Ecto neural progenitor cell (in vitro differentiated cells): ENCODE results near the gene WDR1.

Source experiments
- DNase-seq: peaks from one replicate; pipeline ENCODE4 v3.0.0-alpha.2; 2018; ENCODE audit warnings: low spot score

WDR1 gene

DNA sequence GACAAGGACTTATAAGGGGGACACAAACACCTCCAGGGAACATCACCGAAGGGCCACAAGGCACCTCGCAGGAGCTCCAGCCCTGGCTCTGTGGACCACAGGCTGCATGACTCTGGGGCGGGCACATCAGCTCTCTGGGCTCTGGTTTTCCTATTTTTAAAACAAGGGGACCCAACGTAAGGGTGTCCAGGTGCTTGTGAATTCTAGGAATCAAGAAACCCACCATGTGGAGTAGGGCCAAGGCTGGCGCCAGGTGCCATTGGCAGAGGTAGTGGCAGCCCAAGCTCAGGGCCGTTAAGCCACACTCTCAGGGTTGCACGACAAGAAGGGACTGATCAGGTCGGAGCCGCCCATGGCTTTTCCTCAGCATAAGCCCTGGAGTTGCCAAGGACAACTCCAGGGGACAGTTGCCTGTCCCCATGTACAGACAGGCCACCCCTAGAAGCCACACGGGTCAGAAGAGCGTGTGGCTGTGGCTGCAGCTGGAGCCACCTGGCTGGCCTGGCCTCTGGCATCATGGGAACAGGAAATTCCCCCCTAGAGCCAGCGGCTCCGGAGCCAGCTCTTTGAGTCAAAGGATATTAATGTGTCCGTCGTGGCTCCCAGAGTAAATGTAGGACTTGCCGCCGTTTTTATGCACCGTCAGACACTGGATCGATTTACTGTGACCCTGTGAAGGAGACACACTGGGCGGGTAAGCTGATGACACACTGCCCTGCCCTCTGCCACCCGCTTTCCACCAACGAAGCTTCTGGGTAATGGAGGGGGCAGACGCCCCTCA, 32.5 kb downstream of the WDR1 start:
- no peak for DNase-seq

- DNase-seq, result no peak
These were observed 33.2 kb downstream of the WDR1 start for GRCh38 chr4:10083331-10083771.

- DNase-seq, result no peak
These were observed 33.9 kb downstream of the WDR1 start for GRCh38 chr4:10082459-10083272.

DNA sequence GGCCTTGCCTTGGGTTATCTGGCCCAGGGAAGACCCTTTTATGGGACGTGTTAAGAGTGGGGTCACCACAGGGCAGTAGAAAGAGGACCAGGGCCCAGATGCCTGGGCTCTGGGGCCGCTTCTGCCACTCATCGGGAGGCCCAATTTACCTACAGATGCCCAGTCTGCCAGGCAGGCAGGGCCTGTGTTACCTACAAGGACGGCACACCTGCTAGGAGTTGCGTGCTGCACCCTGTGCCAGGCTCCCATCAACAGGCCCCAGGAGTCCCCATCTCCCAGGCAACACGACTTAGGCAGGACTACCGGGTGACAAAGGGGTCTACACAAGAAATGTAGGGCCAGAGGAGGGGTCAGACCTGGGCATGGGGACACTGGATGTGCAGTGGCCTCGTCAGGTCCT, 34.6 kb downstream of the WDR1 start:
- DNase-seq, result no peak

DNA sequence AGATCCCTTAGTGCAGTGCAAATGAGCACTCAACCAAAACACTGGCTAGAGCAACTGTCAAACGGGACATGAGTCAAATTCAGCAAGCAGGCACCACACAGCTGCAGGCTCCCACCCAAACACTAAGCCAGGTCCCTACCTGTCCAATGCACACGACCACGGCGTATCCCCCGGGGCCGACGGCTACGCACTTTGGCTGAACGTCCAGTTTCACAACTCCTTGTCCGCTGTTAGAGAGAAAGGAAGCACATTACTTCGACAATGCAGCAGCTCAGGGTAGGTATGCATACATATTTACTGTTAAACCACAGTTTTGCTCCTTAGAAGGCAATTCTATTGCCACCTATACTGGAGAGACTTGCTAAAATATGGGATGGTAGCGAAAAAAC, 35.4 kb downstream of the WDR1 start:
- DNase-seq, result no peak

- DNase-seq, result no peak
These were observed 35.9 kb downstream of the WDR1 start for GRCh38 chr4:10080589-10081217.

DNA sequence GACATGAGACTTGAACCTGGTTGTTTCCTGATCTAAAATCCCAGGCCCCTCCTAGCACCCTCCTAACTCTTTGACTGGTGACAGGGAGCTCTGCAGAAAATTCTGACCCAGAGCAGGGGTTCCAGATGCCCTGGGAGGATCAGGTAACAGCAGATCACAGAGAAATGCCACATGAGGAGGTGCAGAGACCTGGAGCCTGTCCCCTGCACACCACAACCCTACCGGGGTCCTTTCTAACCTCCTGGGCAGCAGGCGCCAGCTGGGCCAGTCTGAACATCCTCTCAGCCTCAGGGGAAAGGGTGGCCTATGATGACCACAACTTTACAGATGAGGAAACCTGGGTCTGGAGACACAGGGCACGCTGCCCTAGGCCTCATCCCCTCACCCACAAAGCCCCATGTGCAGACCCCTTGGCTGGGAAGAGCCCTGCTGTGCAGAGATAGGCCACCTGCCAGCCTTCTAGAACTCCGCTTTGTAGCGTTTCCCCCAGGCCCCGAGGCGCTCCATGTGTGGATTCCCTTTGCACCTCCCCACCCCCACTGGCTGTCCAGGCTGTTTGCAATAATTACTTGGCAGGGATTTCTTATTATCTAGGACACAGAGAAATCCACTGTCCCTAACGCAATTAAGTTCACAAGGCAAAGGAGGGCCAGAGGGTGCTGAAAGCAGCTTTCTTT, 36.5 kb downstream of the WDR1 start:
- no peak for DNase-seq

DNA sequence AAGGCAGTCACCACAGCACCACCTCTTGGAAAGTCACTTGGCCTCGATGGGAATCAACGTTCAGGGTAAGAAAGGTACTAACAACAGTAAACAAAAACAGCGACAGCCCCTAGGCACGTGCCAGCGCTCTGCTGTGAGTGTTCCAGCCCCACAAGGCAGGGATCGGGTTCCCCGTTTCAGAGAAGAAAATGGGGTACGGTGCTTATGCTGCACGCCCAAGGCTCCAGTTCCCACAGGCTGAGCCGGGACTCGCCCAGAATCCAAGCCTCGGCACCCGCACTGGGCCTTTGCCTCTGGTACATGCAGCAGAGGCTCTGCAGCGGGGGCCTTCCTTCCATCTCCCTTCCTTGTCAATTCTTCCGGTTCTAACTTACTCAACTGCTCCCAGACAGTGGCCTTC, 37.3 kb downstream of the WDR1 start:
- DNase-seq, result no peak

- no peak for DNase-seq
These were observed 37.9 kb downstream of the WDR1 start for GRCh38 chr4:10078481-10079233.

DNA sequence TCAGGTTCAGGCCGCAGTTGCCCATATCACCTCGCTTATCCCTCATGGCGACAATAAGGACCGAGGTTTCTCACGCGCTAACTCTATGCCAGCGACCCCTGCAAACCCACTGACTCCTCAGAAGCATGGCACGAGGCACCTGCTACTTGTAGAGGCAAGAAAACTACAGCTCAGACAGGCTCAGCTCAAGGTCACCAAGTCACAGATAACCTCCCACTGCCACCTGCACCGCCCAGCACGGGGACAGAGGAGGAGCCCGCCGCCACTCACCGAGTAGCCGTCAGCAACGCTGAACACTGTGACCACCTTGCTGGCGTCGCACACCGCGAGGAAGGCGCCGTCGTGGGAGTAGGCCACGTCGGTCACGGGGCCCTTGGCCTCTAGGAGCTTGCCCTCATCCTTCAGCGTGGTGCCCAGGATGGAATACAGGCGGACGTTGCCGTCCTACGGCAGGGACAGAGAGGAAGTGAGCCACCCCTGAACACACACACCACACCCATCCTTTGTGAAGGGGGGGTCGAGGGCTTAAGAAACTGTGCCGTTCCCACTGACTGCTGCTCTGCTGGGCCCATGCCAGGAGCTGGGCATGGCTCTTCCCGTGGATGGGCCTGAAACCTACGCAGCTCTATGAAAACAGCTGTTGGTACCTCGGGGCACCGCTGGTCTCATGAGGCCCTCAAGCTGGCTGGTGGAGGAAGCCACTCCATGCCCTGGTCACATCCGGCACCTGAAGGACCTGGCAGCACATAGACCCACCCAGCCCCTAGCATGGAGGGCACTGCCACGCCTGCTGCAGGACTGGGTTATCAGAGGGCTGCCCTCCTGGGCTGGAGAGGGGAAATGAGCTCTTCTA, 38.9 kb downstream of the WDR1 start:
- no peak for DNase-seq

DNA sequence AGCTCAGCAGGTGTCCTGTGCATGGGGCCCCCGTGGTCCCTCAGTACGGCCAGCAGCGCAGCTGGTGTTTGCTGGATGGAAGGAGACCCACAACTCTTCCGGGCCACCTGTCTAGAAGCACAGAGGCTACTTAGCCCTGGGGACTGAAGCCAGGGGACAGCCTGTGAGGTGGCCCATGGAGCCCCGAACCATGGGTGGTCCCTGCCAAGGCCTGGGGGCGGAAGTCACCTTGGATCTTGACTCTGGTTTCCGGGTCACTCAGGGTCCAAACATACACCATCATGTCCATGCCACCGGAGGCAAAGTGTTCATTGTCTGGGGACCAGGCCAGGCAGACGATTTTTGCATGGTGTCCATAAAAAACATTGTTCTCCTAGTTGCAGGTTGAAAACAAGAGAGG, 39.5 kb downstream of the WDR1 start:
- no peak for DNase-seq

GRCh38 chr4:10075953-10076391, 40.6 kb downstream of the WDR1 start:
- DNase-seq, result no peak

- DNase-seq, result no peak
These were observed 41.3 kb downstream of the WDR1 start for GRCh38 chr4:10075158-10075863.

- DNase-seq, result no peak
These were observed 41.9 kb downstream of the WDR1 start for GRCh38 chr4:10074767-10075105.

DNA sequence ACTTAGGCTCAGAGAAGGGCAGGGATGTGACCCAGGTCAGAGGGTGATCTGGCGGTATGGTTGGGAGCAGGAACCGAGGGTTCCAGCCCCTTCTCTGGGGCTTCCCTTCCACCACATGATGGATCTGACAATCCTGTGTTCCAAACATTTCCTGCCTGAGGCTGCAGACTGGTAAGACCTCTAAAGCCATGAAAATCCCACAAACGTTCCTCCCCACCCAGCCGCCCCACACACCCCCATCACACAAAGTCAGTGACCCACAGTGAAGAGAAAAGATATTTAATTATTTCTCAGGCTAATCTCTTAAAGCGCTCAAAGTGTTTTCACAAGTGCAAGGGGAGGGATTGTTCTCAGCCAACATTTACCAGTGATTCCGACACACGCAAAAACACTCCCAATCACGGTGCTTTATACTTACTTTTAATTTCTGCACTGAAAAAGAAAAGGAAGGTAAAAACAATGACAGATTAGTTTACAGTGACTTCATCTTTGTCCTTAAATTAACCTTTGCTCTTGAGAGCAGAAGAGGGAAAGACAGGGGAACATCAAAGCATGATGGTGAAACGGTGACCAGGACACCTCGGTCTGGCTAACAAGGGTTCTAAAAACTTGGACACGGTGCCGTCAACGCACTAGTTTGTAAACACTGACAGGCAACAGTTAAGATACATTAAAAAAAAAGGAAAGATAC, 42.4 kb downstream of the WDR1 start:
- DNase-seq, result no peak

- DNase-seq, result no peak
These were observed 44.1 kb downstream of the WDR1 start for GRCh38 chr4:10072420-10073017.

DNA sequence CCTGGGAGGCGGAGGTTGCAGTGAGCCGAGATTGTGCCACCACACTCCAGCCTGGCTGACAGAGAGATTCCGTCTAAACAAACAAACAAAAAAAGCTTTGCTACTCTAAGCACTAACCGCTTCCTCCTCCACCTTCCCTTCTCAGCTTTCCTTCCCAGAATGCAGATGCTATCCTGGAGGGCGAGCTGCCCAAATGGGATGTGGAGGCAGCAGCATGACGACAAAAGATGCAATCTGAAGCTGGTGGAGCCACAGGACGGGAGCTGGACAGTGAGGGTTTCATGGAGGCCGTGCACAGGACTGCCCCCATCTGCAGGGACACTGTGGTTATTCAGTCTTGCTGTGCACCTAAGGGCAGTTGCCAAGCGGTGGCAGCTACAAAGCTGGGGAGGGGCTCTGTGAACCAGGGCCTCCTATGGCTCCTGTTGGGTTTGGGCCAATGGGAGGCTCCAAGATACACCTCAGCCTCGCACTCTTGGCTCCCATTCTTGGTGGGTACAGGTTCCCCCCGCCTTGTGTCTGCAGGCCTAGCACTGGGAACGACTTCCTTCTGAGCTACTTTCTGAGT, 47.4 kb downstream of the WDR1 start:
- no peak for DNase-seq
